RKO (cell line): Measurements from ENCODE around the gene LCN12.

ENCODE experiments used
- DNase-seq: peaks from one replicate; pipeline ENCODE4 v3.0.0-alpha.2; 2016; ENCODE audit warnings: low spot score

The LCN12 gene, protein sequence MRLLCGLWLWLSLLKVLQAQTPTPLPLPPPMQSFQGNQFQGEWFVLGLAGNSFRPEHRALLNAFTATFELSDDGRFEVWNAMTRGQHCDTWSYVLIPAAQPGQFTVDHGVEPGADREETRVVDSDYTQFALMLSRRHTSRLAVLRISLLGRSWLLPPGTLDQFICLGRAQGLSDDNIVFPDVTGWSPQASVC

DNA sequence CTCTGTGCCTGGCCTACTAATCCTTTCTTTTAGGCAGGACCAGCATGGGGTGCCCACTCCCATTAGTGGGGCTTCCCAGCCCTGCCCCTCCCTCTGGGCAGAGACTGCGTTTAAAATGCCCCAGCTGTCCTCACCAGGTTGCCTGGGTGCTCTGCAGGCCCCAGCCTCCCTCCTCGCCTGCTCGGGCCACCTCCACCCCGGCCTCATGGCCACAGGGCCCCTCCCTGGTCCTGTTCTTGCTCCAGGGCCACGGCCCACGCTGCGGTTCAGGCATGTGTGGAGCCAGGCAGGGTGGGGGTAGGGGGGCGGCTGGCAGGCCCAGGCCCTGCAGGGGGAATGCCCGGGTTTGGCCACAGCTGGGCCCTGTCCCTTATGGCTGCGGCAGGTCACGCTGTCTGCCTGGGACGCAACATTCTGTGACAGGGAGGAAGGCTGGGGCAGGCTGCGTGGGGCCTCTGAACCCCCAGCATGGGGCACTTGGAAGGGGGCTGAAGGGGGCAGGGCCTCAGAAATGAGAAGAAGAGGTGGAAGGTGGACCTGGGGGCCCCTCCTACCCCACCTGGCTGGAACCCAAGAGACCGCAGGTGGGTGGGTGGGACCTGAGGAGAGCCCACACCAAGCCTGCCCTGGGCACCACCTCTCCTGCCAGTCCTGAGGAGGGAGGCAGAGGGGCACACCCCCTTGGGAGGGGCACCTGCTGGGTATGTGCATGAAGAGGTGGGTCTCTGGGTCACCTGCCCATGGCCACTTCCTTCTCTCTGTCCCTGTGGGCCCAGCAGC is at the start of gene LCN12:
LCN12 (plus strand) TSS at position 733 of the 780 bp plus-strand sequence. CDS start 55 bp downstream, outside the sequence.
- no peak for DNase-seq

DNA sequence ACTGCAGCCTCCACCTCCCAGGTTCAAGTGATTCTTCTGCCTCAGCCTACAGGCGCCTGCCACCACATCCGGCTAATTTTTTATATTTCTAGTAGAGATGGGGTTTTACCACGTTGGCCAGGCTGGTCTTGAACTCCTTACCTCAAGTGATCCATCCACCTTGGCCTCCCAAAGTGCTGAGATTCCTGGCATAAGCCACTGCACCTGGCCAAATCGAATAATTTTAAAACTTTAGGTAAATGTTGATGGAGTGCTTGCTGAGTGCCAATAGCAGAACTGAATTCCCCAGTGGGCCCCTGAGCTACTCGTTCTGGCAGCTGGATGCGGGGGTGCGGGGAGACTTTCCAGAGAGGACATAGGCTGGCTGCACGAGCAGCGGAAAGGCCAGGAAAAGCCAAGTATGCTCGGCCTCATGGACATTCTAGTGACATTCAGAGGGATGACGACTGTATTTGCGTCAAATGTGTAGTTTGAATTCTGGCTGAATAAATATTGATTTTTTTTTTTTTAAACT is 49.0 kb upstream of the LCN12 start:
- no peak for DNase-seq

DNA sequence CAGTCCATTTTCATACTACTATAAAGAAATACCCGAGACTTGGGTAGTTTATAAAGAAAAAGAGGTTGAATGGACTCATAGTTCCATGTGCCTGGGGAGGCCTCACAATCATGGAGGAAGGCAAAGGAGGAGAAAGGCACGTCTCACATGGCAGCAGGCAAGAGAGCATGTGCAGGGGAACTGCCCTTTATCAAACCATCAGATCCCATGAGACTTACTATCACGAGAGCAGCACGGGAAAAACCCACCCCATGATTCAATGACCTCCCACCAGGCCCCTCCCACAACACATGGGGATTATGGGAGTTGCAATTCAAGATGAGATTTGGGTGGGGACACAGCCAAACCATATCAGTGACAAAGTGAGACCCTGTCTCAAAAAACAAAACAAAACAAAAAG is 45.8 kb upstream of the LCN12 start:
- DNase-seq: no peak

DNA sequence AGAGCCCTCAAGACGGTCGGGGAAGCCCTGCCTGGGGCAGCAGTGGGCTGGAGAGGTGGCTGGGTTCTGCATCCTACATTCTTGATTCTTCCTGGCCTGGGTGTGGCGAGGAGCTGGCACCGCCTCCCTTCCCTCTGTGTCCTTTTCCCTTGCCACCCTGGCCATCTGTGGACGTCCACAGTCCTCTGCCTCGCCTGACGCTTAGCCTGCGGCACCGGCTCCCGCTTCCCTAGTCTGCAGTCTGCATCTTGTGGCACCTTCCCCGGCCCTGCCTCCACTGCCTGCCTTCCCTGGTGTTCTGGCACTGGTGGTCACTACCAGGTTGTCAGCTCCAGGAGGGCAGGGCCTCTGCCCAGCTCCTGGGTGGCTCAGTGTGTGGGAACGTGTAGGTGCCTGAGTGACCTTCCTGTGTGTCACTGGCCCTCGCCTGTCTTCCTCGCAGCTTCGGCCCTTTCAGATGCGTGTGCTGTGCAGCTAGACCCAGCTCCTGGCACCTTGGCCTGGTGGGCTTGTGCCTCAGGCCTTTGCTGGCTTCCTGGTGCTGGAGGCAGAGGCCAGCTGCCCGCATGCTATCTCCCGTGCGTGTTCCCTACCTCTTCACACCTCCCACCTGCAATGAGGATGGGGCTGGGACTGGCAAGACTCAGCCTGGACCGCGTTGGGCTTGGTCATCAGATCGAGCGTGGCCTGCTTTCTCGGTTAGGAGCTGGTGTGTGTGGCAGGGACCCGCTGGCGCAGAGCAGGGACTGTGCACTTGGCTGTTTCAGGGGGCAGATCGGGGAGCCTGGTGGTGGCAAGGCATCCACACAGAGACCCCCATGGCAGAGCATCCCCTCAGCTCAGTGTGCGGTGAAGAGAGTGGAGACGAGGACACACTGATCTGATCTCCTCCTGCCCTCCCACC is 44.8 kb upstream of the LCN12 start:
- DNase-seq: no peak

DNA sequence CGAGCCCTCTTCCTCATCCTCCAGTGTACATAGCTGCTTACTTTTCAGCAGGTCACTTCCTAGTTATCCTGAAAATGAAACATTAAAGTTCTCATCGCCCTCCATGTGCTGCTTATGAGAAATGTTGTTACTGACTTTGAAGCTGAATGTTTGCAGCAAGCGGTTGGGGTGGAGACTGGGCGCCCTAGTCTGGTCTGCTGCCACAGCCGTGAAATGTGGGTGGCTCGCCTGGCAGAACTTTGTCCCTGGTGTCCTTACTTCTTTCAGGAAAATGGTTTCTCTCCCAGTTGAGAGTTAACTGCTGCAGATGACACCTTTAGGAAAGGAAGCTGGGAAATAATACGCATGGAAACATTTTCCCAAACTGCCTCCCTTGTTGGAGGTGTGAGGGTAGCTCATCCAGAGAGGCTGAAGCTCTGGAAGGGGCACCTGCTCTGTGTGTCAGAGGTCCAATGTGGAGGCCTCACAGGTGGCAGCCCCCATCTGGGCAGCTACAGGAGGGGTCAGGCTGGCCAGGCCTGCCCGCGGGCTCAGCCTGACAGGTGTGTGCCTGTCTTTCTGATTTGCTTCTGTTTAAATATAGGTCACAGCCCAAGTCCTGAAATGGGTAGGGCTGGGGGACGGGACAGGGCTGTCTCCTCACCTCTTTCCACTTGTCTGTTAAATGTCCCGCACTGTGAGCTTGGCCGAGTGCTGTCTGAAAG is 41.7 kb upstream of the LCN12 start:
- no peak for DNase-seq

DNA sequence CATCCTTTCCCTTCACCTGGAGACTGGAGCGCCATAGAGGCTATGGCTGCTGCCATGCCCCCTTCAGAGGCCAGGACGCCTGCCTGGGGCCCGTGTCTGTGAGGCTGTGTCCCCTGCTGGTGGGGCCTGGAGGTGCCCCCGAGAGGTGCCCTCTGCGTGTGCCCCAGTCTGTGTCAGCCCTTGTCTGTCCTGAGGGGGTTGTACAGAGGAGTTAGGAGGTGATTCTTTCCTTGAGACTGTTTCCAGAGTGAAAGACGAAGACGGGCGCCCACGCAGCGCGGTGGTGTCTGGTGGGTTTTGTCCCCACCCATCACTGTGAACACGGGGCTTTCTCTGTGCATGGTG is 41.2 kb upstream of the LCN12 start:
- no peak for DNase-seq

DNA sequence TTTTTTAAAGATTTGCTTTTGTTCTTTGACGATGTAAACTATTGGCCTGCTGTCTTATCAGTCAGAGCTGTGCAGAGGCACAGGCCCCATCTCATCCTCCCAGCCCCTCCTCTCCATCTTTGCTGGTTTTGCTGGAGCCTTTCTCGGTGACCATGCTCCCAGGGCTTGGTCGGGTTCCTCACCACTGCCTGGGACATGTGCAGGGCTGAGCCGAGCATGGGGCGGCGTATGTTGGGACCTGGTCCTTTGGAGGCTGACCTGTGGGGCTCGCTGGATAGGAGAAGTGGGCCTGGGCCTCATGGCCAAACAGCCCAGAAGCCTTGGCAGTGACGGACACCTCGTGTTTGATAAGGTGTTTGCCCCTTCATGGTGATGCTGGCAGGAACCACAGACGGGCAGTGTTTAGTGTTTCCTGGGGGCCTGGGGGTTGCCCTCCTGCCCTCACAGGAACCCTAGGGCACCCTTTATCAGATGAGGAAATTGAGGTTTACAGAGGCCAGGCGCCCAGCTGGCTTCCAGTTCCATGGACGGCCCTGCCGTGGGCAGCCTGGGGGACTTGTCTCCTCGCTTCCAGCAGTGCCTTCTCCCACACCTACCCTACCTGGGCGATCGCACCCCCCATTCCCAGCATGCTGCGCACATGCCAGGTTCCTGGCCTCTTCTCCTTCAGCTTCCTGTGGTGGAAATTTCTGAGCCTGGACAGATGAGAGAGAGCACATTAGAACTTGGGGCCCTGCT is 38.2 kb upstream of the LCN12 start:
- DNase-seq: no peak

DNA sequence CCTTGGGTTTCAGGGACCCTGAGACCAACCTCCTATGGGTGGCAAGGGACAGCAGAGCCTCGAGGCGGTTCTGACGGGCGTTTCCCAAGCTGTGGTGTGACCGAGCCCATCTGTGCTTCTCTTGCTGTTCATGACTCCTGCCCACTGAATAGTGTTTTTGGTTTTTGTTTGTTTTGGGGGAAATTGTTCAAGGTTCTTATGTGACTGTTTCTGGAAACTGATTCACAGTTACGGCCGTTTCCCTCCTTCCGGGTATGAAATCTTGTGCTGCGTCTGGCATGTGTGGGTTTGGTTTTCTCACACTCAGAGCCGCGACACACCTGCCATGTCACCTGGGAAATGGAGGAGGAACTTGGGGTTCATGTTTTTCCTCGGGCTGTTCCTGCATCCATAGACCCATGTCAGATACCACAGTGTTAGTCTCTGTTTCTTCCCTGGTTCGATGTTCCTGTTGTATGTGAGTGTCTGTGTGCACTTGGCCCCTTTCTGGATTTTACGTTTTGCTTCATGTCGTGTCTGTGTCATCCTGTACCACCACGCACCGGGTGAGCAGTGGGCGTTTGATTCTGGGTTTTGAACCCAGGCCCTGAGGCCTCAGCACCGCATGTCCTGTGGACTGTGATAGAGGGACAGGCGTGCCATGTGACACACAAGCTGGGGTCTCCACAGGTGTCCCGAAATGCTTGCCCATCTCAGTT is 36.3 kb upstream of the LCN12 start:
- no peak for DNase-seq

DNA sequence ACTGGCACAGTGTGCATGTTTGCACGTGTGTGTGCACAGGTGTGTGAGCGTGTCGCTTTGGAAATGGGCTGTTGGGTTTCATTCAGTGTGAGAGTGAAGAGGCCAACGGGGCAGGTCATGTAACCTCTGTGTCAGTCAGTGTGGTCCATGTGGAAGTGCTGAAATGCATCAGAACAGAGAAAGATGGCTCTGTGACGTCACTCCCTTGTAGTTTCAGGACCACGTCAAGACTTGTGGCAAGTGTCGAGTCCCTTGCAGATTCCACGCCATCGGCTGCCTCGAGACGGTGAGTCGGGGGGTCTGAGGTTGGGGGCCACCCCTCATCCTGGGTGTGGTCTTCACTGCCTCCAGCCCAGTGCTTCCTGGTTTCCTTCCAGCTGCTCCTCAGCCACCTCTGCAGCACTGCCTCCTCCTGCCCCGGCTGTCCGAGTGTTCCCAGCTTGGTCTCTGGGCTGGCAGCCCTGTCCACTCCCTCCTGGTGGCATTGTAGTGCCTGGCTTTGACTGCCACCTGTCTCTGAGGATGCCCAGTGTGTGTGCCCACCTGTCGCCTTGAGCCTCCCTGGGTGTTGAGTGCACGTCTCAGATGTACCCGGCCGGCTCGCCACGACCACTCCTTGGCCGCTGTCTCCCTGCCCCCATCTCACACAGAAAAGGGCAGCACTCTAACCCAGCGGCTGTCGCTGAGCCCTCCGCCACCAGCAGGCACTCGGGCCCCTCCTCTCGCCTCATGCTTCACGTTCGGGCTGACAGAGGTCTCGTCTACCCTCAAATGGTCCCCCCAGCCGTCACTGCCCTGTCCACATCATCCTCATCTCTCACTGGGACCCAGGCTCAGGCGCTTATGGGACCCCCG is 35.5 kb upstream of the LCN12 start:
- DNase-seq: no peak

DNA sequence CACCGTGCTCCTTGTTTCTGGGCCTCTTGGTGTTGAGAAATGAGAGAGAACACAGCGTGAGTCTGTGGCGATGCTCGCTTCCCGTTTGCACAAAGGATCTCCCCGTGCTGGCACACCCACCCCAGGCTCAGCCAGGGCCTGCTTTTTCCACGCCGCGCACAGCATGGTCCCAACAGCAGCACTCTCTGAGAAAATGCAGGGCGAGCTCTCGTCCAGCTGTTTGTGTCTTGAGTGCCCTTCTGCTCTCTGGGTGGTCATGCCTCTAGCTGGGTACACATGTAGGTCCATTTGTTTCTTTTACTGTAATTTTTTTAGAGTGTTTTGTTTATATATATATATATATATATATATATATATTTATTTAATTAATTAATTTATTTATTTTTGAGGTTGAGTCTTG is 34.2 kb upstream of the LCN12 start:
- no peak for DNase-seq

DNA sequence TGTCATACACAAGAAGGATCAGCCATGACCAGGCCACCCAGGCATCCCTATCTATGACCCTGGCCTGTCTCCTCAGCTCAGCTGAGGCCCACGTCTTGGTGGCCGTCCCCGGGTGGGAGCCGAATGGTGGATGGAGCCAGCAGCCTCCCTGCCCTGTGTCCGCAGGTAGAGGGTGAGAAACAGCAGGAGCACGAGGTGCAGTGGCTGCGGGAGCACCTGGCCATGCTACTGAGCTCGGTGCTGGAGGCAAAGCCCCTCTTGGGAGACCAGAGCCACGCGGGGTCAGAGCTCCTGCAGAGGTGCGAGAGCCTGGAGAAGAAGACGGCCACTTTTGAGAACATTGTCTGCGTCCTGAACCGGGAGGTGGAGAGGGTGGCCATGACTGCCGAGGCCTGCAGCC is 32.0 kb upstream of the LCN12 start:
- DNase-seq: no peak

DNA sequence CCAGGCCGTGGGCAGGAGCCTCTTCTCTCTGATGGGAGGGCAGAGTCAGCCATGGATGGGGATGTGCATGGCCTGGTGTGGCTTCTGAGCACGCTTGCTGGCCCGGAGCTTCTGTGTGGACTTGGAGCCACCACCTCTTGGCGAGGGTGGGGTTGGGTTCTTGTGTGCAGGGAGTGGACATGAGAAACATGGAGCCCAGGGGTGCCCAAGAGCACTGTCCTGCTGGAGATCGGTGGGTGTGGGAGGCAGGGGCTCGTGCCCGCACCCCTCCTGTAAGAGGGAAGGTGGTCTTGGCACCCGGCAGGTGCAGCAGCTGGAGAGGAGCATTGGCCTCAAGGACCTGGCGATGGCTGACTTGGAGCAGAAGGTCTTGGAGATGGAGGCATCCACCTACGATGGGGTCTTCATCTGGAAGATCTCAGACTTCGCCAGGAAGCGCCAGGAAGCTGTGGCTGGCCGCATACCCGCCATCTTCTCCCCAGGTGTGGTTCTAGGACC is 31.3 kb upstream of the LCN12 start:
- DNase-seq: no peak

DNA sequence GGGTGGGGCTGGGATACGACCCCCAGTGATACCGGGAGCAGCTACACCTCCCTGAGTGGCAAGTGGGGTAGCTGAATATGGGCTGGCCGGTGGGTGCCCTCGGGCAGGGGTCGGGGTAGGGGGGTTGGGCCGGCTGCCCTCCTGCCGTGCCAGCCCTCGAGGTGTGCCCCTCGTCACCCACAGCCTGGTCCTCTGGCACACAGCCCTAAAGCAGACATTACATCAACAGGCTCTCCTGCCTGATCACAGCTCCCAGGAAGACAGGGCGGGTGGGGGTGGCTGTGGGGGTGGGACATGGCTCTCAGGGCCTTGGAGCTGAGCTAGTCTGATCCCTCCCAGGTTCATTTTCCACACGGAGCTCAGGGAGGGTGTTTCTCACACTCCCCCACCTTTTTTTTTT is 30.8 kb upstream of the LCN12 start:
- no peak for DNase-seq

DNA sequence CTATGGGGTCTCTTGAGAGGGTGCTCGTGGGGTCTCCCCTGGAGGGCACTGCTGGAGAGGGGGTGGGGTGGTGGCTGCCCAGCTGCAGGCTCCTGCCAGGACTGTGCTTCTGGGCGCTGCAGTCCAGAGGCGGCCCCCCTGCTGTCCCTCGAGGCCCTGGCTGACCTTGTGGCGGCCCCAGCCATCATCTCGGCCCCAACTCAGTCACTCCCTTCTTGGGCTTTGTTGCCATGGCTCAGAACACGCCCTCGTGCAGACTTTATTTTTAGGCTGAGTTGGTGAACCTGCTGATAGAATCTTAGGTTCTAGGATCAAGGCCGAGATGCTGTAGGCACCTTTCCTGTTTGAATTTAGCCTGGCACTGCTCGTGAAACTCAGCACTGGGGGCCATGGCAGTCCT is 30.4 kb upstream of the LCN12 start:
- DNase-seq: no peak

DNA sequence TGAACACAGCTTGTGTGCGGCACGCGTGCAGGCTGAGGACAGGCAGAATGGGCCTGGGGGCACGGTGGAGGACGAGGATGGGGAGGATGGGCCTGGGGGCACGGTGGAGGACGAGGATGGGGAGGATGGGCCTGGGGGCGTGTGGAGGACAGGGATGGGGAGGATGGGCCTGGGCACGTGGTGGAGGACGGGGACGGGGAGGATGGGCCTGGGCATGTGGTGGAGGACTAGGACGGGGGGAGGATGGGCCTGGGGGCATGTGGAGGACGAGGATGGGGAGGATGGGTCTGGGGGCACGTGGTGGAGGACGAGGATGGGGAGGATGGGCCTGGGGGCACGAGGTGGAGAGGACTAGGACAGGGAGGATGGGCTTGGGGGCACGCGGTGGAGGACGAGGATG is 29.5 kb upstream of the LCN12 start:
- DNase-seq: no peak

DNA sequence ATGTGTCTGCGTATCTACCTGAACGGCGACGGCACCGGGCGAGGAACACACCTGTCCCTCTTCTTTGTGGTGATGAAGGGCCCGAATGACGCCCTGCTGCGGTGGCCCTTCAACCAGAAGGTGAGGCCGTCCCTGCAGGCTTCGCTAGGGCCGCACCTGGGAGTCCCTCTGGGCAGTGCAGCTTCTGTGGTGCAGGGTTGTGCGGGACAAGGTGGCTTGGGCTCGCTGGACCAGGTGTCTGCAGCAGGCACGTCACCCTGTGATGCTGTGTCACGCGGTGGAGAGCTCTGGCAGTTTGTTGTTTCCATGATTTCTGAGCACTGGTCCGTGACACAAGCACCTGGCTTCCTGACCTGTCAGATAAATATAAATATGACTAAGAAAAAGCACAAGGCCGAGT is 28.2 kb upstream of the LCN12 start:
- no peak for DNase-seq

DNA sequence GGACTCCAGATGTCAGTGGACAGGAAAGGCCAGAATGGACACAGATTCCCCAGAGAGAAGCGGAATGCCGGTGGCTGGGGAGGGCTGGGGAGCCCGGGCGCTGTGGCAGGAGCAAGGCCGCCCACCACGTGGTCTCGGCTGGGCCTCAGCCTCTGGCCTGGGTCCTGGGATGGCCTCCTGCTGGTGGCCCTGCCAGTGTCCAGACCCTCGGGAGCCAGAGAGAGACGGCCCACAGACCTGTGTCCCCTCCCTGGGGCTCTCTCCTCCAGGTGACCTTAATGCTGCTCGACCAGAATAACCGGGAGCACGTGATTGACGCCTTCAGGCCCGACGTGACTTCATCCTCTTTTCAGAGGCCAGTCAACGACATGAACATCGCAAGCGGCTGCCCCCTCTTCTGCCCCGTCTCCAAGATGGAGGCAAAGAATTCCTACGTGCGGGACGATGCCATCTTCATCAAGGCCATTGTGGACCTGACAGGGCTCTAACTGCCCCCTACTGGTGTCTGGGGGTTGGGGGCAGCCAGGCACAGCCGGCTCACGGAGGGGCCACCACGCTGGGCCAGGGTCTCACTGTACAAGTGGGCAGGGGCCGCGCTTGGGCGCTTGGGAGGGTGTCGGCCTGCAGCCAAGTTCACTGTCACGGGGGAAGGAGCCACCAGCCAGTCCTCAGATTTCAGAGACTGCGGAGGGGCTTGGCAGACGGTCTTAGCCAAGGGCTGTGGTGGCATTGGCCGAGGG is 26.5 kb upstream of the LCN12 start:
- no peak for DNase-seq

DNA sequence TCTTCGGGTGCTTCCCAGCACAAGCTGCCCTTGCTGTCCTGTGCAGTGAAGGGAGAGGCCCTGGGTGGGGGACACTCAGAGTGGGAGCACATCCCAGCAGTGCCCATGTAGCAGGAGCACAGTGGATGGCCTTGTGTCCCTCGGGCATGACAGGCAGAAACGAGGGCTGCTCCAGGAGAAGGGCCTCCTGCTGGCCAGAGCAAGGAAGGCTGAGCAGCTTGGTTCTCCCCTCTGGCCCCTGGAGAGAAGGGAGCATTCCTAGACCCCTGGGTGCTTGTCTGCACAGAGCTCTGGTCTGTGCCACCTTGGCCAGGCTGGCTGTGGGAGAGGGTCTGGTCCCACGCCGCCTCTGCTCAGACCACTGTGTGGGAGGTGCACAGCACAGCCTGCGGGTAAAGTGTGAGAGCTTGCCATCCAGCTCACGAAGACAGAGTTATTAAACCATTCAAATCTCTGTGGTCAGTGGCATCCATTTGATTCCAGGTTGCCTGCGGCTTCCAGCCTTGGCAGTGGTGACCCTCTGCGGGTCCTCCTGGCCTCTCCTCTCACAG is 25.8 kb upstream of the LCN12 start:
- no peak for DNase-seq

DNA sequence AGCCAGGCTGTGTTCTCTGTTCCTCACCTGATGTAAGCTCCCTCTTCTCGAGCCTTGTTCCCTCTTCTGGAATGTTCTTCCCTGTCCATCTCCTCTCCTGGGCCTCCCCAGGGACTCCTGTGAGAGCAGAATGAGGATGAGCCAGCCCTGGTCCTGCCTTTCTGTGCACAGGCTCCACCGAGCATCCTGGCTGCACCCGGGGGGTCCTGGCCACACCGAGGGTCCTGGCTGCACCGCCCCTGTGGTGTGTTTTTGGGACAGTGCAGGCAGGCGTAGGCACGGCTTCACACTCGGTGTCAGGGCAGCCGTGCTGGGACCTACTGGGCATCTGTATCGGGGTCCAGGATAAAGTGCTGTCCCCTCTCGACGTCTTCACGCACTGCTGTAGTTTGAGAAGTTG is 25.3 kb upstream of the LCN12 start:
- DNase-seq: no peak
